ENCODE results near the gene SLC13A5. TPM values are rescaled to one million over a fixed set of nuclear protein-coding genes. Genes with fewer than 3 reads are reported as not detected.
"Not testable (repeated sequence)": the region's sequence is repeated elsewhere in the genome, so short reads cannot be mapped to it uniquely, and the experiment has no call there.

Gene SLC13A5
- total RNA-seq, 1 donor from 2014 or later = not detected

GRCh38 chr17:6748617-6749016 is 35.4 kb upstream of the SLC13A5 start:
- no peaks in the 10 kb centered on the region for H3K36me3 ChIP-seq
- no peak for ATAC-seq
- no peaks in the 10 kb centered on the region for H3K27me3 ChIP-seq
- H3K27ac ChIP-seq = no peak overlapping the region
- intact Hi-C loops (cut with DNase I) = no loop called here
- H3K4me1 ChIP-seq = peaks cover 20% of the 10 kb centered on the region
- TF ChIP-seq, protein P1, sequence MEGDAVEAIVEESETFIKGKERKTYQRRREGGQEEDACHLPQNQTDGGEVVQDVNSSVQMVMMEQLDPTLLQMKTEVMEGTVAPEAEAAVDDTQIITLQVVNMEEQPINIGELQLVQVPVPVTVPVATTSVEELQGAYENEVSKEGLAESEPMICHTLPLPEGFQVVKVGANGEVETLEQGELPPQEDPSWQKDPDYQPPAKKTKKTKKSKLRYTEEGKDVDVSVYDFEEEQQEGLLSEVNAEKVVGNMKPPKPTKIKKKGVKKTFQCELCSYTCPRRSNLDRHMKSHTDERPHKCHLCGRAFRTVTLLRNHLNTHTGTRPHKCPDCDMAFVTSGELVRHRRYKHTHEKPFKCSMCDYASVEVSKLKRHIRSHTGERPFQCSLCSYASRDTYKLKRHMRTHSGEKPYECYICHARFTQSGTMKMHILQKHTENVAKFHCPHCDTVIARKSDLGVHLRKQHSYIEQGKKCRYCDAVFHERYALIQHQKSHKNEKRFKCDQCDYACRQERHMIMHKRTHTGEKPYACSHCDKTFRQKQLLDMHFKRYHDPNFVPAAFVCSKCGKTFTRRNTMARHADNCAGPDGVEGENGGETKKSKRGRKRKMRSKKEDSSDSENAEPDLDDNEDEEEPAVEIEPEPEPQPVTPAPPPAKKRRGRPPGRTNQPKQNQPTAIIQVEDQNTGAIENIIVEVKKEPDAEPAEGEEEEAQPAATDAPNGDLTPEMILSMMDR (IDR thresholded peaks at IDR 0.05) = no peak
- H3K4me3 ChIP-seq = no peak overlapping the region
- H3K9me3 ChIP-seq = no peaks in the 10 kb centered on the region
- no peak for DNase-seq

- DNase-seq; H3K27me3 ChIP-seq; H3K36me3 ChIP-seq; intact Hi-C loops (cut with DNase I); H3K27ac ChIP-seq; H3K4me1 ChIP-seq; H3K9me3 ChIP-seq; H3K4me3 ChIP-seq; ATAC-seq: not testable (repeated sequence)
These were observed 33.5 kb upstream of the SLC13A5 start for GRCh38 chr17:6746665-6747064.

GRCh38 chr17:6729531-6729930 is 16.4 kb upstream of the SLC13A5 start:
- Histone ChIP-seq H3K27me3 (no peaks in the 10 kb centered on the region), H3K4me3 (no peak overlapping the region), H3K27ac (no peak overlapping the region), H3K4me1 (no peaks in the 10 kb centered on the region), H3K36me3 (no peaks in the 10 kb centered on the region), H3K9me3 (no peaks in the 10 kb centered on the region)
- ATAC-seq (no peak), DNase-seq (no peak)
- TF ChIP-seq, protein P1 (IDR thresholded peaks at IDR 0.05) = no peak
- intact Hi-C loops (cut with DNase I) = loop anchor here (10.0 kb wide), 1 partner anchor 65 kb away; no protein-coding TSS in a partner anchor

DNA sequence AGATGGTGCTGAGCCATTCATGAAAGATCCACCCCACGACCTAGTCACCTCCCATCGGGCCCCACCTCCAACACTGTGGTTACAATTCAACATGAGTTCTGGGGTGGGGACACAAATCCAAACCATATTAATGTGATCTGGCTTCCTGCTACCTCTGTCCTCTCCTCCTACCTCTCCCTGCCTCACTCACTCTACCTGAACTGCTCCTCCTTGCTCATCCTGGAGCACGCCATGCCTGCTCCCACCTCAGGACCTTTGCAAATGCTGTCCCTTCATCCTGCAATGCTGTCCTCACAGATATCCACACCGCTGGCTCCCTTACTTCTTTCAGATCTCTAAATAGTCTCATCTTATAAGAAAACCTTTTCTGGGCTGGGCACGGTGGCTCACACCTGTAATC is 10.8 kb upstream of the SLC13A5 start:
- Histone ChIP-seq H3K27me3 (no peaks in the 10 kb centered on the region), H3K4me1 (no peaks in the 10 kb centered on the region), H3K36me3 (no peaks in the 10 kb centered on the region), H3K4me3 (no peak overlapping the region), H3K9me3 (no peaks in the 10 kb centered on the region), H3K27ac (no peak overlapping the region)
- TF ChIP-seq, protein P1 (IDR thresholded peaks at IDR 0.05) = no peak
- ATAC-seq (no peak), DNase-seq (no peak)
- intact Hi-C loops (cut with DNase I) = loop anchor here (10.0 kb wide), 1 partner anchor 59 kb away; no protein-coding TSS in a partner anchor

GRCh38 chr17:6721744-6722143 is 8.6 kb upstream of the SLC13A5 start:
- ATAC-seq (no peak), DNase-seq (no peak)
- no peaks in the 10 kb centered on the region for H3K4me1 ChIP-seq
- TF ChIP-seq, protein P1 (IDR thresholded peaks at IDR 0.05) = no peak
- intact Hi-C loops (cut with DNase I) = loop anchor here (10.0 kb wide), 1 partner anchor 57 kb away; no protein-coding TSS in a partner anchor
- no peaks in the 10 kb centered on the region for H3K36me3 ChIP-seq
- H3K27me3 ChIP-seq = no peaks in the 10 kb centered on the region
- H3K27ac ChIP-seq = no peak overlapping the region
- H3K9me3 ChIP-seq = no peaks in the 10 kb centered on the region
- no peak overlapping the region for H3K4me3 ChIP-seq

DNA sequence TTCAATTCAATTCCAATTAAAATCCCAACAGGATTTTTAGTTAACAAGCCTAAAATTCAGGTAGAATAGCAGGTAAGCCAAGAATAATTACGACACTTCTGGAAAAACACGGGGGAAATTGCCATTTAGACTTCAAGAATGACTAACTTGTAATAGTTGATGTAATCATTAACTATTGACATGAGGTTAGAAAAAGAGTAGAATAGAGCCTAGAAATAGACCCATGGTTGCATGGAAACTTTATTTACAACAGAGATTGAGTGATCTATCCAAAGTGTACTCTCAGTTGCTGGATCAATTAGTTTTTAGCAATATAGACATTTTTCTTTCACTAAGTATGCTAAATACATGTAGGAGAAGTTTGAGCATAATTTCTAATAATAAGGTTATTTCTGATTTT is 3.6 kb upstream of the SLC13A5 start:
- intact Hi-C loops (cut with DNase I) = no loop called here
- H3K4me3 ChIP-seq = no peak overlapping the region
- ATAC-seq = no peak
- no peak overlapping the region for H3K27ac ChIP-seq
- H3K36me3 ChIP-seq = no peaks in the 10 kb centered on the region
- peaks cover 11% of the 10 kb centered on the region for H3K4me1 ChIP-seq
- TF ChIP-seq, protein P1 (IDR thresholded peaks at IDR 0.05) = no peak
- no peak for DNase-seq
- H3K9me3 ChIP-seq = no peaks in the 10 kb centered on the region
- H3K27me3 ChIP-seq = peaks cover 35% of the 10 kb centered on the region

Data from upper lobe of right lung (tissue), 1 donor.